Measurements from ENCODE around the gene FBP2.

DNA sequence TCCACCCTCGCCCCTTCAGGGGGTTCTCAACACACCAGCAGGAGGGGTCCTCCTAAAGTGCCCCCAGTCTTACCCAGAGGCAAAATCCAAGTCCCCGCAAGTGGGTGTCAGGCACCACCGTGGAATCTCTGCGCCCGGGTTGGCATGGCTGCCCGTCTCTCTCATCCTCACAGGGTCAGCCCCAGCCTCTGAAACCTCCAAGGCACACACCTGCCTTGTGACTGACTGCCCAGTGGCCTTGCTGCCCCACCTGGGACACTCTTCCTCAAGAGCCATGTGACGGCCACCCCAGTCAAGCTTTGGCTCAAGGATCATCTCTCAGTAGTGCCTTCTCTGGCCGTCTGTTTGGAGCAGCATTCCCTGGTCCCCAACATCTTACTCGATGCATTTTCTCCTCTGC is 4.9 kb downstream of the FBP2 start:
- TF ChIP-seq EZH2 (IDR thresholded peaks at IDR 0.05; ENCODE audit: borderline replicate concordance, insufficient read depth, low read depth, low read length, poor library complexity, severe bottlenecking), result no peak
- TF ChIP-seq, protein P1, sequence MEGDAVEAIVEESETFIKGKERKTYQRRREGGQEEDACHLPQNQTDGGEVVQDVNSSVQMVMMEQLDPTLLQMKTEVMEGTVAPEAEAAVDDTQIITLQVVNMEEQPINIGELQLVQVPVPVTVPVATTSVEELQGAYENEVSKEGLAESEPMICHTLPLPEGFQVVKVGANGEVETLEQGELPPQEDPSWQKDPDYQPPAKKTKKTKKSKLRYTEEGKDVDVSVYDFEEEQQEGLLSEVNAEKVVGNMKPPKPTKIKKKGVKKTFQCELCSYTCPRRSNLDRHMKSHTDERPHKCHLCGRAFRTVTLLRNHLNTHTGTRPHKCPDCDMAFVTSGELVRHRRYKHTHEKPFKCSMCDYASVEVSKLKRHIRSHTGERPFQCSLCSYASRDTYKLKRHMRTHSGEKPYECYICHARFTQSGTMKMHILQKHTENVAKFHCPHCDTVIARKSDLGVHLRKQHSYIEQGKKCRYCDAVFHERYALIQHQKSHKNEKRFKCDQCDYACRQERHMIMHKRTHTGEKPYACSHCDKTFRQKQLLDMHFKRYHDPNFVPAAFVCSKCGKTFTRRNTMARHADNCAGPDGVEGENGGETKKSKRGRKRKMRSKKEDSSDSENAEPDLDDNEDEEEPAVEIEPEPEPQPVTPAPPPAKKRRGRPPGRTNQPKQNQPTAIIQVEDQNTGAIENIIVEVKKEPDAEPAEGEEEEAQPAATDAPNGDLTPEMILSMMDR (IDR thresholded peaks at IDR 0.05), result no peak

Measured in B cell (primary cell).